OCI-LY3 (cell line): ENCODE measurements around the gene NTN3.

Experiments used
- EZH2phosphoT487 ChIP-seq: fragments of 200-600 bp; shearing (Covaris generic); IDR thresholded peaks from 2 replicates; pipeline ENCODE4 v1.6.1; 2018; ENCODE audit warnings: antibody characterized with exemption, mixed run types, low read depth
- TF ChIP-seq, protein P1 (sequence below): fragments of 200-600, 300-600 bp; sonication (generic); IDR thresholded peaks from 2 replicates; pipeline ENCODE4 v1.5.1; 2014; ENCODE audit warnings: antibody characterized with exemption, low read length, low read depth

- TF ChIP-seq, protein P1, sequence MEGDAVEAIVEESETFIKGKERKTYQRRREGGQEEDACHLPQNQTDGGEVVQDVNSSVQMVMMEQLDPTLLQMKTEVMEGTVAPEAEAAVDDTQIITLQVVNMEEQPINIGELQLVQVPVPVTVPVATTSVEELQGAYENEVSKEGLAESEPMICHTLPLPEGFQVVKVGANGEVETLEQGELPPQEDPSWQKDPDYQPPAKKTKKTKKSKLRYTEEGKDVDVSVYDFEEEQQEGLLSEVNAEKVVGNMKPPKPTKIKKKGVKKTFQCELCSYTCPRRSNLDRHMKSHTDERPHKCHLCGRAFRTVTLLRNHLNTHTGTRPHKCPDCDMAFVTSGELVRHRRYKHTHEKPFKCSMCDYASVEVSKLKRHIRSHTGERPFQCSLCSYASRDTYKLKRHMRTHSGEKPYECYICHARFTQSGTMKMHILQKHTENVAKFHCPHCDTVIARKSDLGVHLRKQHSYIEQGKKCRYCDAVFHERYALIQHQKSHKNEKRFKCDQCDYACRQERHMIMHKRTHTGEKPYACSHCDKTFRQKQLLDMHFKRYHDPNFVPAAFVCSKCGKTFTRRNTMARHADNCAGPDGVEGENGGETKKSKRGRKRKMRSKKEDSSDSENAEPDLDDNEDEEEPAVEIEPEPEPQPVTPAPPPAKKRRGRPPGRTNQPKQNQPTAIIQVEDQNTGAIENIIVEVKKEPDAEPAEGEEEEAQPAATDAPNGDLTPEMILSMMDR = no peak
- no peak for TF ChIP-seq EZH2phosphoT487
These were observed 28.4 kb downstream of the NTN3 start for GRCh38 chr16:2499454-2499853.
